HepG2 (cell line): ENCODE results near the gene NLGN3.

ENCODE experiments used
- MYC ChIP-seq: sonication (generic); formaldehyde crosslinking; IDR thresholded peaks from 2 replicates; pipeline ENCODE4 v1.9.0; 2021; ENCODE audit warnings: missing genetic modification reagents, borderline replicate concordance
- NFE2L1 ChIP-seq: sonication (generic); formaldehyde crosslinking; IDR thresholded peaks from 2 replicates; pipeline ENCODE4 v1.4.0; 2020; ENCODE audit warnings: missing genetic modification reagents, mild to moderate bottlenecking, borderline replicate concordance
- ZNF263 ChIP-seq: sonication (generic); formaldehyde crosslinking; IDR thresholded peaks from 2 replicates; pipeline ENCODE4 v1.4.0; 2020; ENCODE audit warnings: missing genetic modification reagents
- ZNF768 ChIP-seq: sonication (generic); formaldehyde crosslinking; IDR thresholded peaks from 2 replicates; pipeline ENCODE4 v1.4.0; 2020; ENCODE audit warnings: missing genetic modification reagents

GRCh38 chrX:71178908-71179307, 34.3 kb downstream of the NLGN3 start:
- TF ChIP-seq MYC (CRISPR knock-in tag) (no peak), ZNF768 (no peak), NFE2L1 (no peak), ZNF263 (CRISPR knock-in tag) (no peak)
